ENCODE results near the gene FAR2. TPM values are rescaled to one million over a fixed set of nuclear protein-coding genes. Genes with fewer than 3 reads are reported as not detected.

Gene FAR2
- total RNA-seq, 1 donor from 2014 or later, result 9.0 TPM

GRCh38 chr12:29242921-29243431 lies 93.9 kb downstream of the FAR2 start:
- H3K36me3 ChIP-seq (ENCODE audit: control insufficient read depth, insufficient read depth, low read length), result no peaks in the 10 kb centered on the region
- H3K4me3 ChIP-seq (ENCODE audit: low read depth, low read length), result no peak overlapping the region
- TF ChIP-seq CTCF (IDR thresholded peaks at IDR 0.05; ENCODE audit: insufficient read depth, low read length, poor library complexity, severe bottlenecking), result no peak
- no peaks in the 10 kb centered on the region for H3K27me3 ChIP-seq (ENCODE audit: control insufficient read depth, insufficient read depth, low read length)
- DNase-seq (ENCODE audit: low read depth), result no peak

DNA sequence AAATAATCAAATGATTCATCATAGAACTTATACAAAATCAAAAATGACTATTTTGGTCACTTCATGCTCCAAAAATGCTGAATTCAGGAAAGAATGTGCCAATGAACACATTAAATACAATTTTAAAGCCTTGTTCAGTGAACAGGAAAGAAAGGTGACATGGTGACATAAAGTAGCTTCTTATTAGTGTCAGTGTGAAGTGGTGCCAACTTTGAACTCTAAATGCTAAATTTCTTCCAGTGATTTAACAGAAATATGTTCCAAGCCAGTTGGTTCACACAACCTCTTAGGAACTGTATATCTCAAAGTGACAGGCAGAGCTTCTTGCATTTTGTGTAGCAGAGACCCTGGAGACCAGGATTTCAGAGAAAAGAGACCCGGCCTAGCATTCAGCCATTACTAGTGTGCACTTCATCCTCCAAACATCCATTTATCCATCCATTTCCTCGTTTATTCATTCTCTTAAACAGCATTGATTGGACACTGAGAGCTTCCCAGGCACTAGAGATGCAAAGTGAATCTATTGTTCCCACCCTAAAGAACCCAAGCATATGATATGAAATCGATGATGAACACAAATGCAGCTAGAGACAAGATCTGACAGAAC lies 95.2 kb downstream of the FAR2 start:
- no peak for TF ChIP-seq CTCF (IDR thresholded peaks at IDR 0.05; ENCODE audit: insufficient read depth, low read length, poor library complexity, severe bottlenecking)
- no peaks in the 10 kb centered on the region for H3K27me3 ChIP-seq (ENCODE audit: control insufficient read depth, insufficient read depth, low read length)

DNA sequence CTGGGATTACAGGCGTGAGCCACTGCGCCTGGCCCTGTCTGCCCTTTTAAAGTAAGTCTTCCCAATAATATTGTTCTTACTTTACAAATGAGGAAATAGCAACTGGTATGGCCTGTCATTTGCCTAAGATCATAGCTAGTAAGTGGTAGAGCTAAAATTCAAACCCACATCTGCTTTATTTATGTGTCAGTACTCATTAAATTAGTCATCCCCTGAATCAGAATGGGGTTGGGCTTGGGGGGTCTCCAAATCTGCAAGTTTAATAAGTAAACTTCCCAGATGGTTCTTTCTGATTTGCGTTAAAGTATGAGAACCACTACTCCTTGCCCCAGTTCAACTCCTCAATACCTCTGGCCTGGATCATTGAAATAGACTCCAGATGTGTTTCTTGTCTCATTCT lies 96.2 kb downstream of the FAR2 start:
- no peak overlapping the region for H3K4me3 ChIP-seq (ENCODE audit: low read depth, low read length)
- H3K36me3 ChIP-seq (ENCODE audit: control insufficient read depth, insufficient read depth, low read length), result no peaks in the 10 kb centered on the region
- H3K27me3 ChIP-seq (ENCODE audit: control insufficient read depth, insufficient read depth, low read length), result no peaks in the 10 kb centered on the region
- no peak for TF ChIP-seq CTCF (IDR thresholded peaks at IDR 0.05; ENCODE audit: insufficient read depth, low read length, poor library complexity, severe bottlenecking)
- DNase-seq (ENCODE audit: low read depth), result no peak

More for the DNA sequence above, 95.2 kb downstream of the FAR2 start:
- Histone ChIP-seq H3K4me3 (ENCODE audit: low read depth, low read length) (no peak overlapping the region), H3K36me3 (ENCODE audit: control insufficient read depth, insufficient read depth, low read length) (no peaks in the 10 kb centered on the region)
- DNase-seq (ENCODE audit: low read depth), result no peak

DNA sequence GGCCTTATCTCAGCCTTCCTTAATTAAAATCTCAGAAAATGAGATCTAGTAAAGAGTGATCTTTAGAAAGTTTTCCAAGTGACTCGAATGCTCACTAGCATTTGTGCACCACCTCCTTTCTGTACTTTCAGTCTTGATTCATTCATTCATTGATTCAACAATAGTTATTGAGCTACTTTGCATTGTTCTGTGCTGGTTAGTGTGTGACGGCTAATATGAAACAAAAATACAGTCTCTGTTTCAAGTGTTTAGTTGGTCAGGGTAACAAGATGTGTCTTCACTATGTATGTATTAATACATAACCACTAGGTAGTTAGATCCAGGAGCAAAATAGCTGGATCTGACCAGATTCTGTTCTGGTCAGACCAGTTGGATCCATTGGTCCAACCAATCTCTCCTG lies 100.9 kb downstream of the FAR2 start:
- no peak for TF ChIP-seq CTCF (IDR thresholded peaks at IDR 0.05; ENCODE audit: insufficient read depth, low read length, poor library complexity, severe bottlenecking)
- no peaks in the 10 kb centered on the region for H3K36me3 ChIP-seq (ENCODE audit: control insufficient read depth, insufficient read depth, low read length)
- DNase-seq (ENCODE audit: low read depth), result no peak

GRCh38 chr12:29253906-29254625 lies 105.0 kb downstream of the FAR2 start:
- Histone ChIP-seq H3K27me3 (ENCODE audit: control insufficient read depth, insufficient read depth, low read length) (no peaks in the 10 kb centered on the region), H3K4me3 (ENCODE audit: low read depth, low read length) (no peak overlapping the region), H3K36me3 (ENCODE audit: control insufficient read depth, insufficient read depth, low read length) (no peaks in the 10 kb centered on the region)
- no peak for DNase-seq (ENCODE audit: low read depth)
- TF ChIP-seq CTCF (IDR thresholded peaks at IDR 0.05; ENCODE audit: insufficient read depth, low read length, poor library complexity, severe bottlenecking), result no peak

More for the DNA sequence above, 100.9 kb downstream of the FAR2 start:
- H3K4me3 ChIP-seq (ENCODE audit: low read depth, low read length), result no peak overlapping the region
- no peaks in the 10 kb centered on the region for H3K27me3 ChIP-seq (ENCODE audit: control insufficient read depth, insufficient read depth, low read length)

Measured in kidney epithelial cell (primary cell).